ENCODE data around the gene CIITA. TPM values are rescaled to one million over a fixed set of nuclear protein-coding genes. Genes with fewer than 3 reads are reported as not detected.

Gene CIITA
- total RNA-seq, 2 experiments from 2014 or later = 2.4 to 3.0 TPM

GRCh38 chr16:10859020-10859419 is 18.0 kb upstream of the CIITA start:
- peaks cover 0 to 4% of the 10 kb centered on the region in 2 experiments for H3K9me3 ChIP-seq (ENCODE audit: control insufficient read depth in 1 of 2, insufficient read depth in 1 of 2, low read length in 2 of 2)
- intact Hi-C loops (cut with DNase I, micrococcal nuclease) = loop anchor here in 1 of 2 experiments (10.0 kb wide), 1 partner anchor 1986 kb away; no protein-coding TSS in a partner anchor
- DNase-seq (no peak), ATAC-seq (ENCODE audit: poor library complexity) (no peak)
- H3K4me3 Mint-ChIP-seq = no peak overlapping the region
- H3K4me1 ChIP-seq (ENCODE audit: insufficient read depth, low read length) = no peaks in the 10 kb centered on the region
- POLR2A ChIA-PET = no interaction called here
- no peak for TF ChIP-seq CTCF (IDR thresholded peaks at IDR 0.05)
- no peak overlapping the region for H3K27ac ChIP-seq (ENCODE audit: low read depth in 1 of 2, low read length in 2 of 2)
- H3K4me1 Mint-ChIP-seq (ENCODE audit: low read depth) = no peaks in the 10 kb centered on the region
- H3K36me3 ChIP-seq (ENCODE audit: insufficient read depth, low read length) = no peaks in the 10 kb centered on the region
- CTCF ChIA-PET = no interaction called here
- H3K27me3 ChIP-seq (ENCODE audit: control insufficient read depth in 1 of 2, insufficient read depth in 2 of 2, low read length in 2 of 2) = peaks cover 0 to under 1% of the 10 kb centered on the region in 2 experiments
- no peaks in the 10 kb centered on the region for H3K9me3 Mint-ChIP-seq
- no peak overlapping the region for H3K27ac Mint-ChIP-seq
- H3K27me3 Mint-ChIP-seq = peaks cover 10% of the 10 kb centered on the region
- H3K4me3 ChIP-seq (ENCODE audit: low read length) = no peak overlapping the region
- H3K36me3 Mint-ChIP-seq (ENCODE audit: low read depth) = no peaks in the 10 kb centered on the region

GRCh38 chr16:10859658-10860057 is 17.3 kb upstream of the CIITA start:
- no peak overlapping the region for H3K27ac Mint-ChIP-seq
- intact Hi-C loops (cut with DNase I, micrococcal nuclease) = loop anchor here in 1 of 2 experiments (10.0 kb wide), 1 partner anchor 1985 kb away; no protein-coding TSS in a partner anchor
- Histone ChIP-seq H3K4me3 (ENCODE audit: low read length) (no peak overlapping the region), H3K36me3 (ENCODE audit: insufficient read depth, low read length) (no peaks in the 10 kb centered on the region), H3K4me1 (ENCODE audit: insufficient read depth, low read length) (no peaks in the 10 kb centered on the region), H3K27me3 (ENCODE audit: control insufficient read depth in 1 of 2, insufficient read depth in 2 of 2, low read length in 2 of 2) (peaks cover 0 to 6% of the 10 kb centered on the region in 2 experiments), H3K27ac (ENCODE audit: low read depth in 1 of 2, low read length in 2 of 2) (no peak overlapping the region), H3K9me3 (ENCODE audit: control insufficient read depth in 1 of 2, insufficient read depth in 1 of 2, low read length in 2 of 2) (peaks cover 0 to 4% of the 10 kb centered on the region in 2 experiments)
- no peak for ATAC-seq (ENCODE audit: poor library complexity)
- no peak for TF ChIP-seq CTCF (IDR thresholded peaks at IDR 0.05)
- no peak for DNase-seq
- peaks cover 10% of the 10 kb centered on the region for H3K27me3 Mint-ChIP-seq
- no peak overlapping the region for H3K4me3 Mint-ChIP-seq
- no peaks in the 10 kb centered on the region for H3K36me3 Mint-ChIP-seq (ENCODE audit: low read depth)
- H3K4me1 Mint-ChIP-seq (ENCODE audit: low read depth) = no peaks in the 10 kb centered on the region
- no peaks in the 10 kb centered on the region for H3K9me3 Mint-ChIP-seq
- CTCF ChIA-PET = no interaction called here
- POLR2A ChIA-PET = no interaction called here

GRCh38 chr16:10862438-10862837 is 14.6 kb upstream of the CIITA start:
- POLR2A ChIA-PET = no interaction called here
- Histone ChIP-seq H3K36me3 (ENCODE audit: insufficient read depth, low read length) (no peaks in the 10 kb centered on the region), H3K27me3 (ENCODE audit: control insufficient read depth in 1 of 2, insufficient read depth in 2 of 2, low read length in 2 of 2) (peaks cover 3 to 14% of the 10 kb centered on the region in 2 experiments), H3K27ac (ENCODE audit: low read depth in 1 of 2, low read length in 2 of 2) (no peak overlapping the region), H3K4me1 (ENCODE audit: insufficient read depth, low read length) (peaks cover 3% of the 10 kb centered on the region), H3K9me3 (ENCODE audit: control insufficient read depth in 1 of 2, insufficient read depth in 1 of 2, low read length in 2 of 2) (peaks cover 0 to 4% of the 10 kb centered on the region in 2 experiments), H3K4me3 (ENCODE audit: low read length) (no peak overlapping the region)
- Mint-ChIP-seq H3K27me3 (peaks cover 10% of the 10 kb centered on the region), H3K4me3 (no peak overlapping the region), H3K27ac (no peak overlapping the region), H3K4me1 (ENCODE audit: low read depth) (no peaks in the 10 kb centered on the region), H3K9me3 (no peaks in the 10 kb centered on the region), H3K36me3 (ENCODE audit: low read depth) (no peaks in the 10 kb centered on the region)
- intact Hi-C loops (cut with DNase I, micrococcal nuclease) = no loop called here
- CTCF ChIA-PET = interaction anchor here (1.5 kb wide), 1 partner anchor 14 kb away, joined by 3 read pairs; no protein-coding TSS in a partner anchor
- DNase-seq (peak in 2 of 14 experiments; percentile 64 to 73), ATAC-seq (ENCODE audit: poor library complexity) (no peak)
- no peak for TF ChIP-seq CTCF (IDR thresholded peaks at IDR 0.05)
